HG02678 (cell line): Measurements from ENCODE around the gene ELMO2.

ENCODE experiments used
- ATAC-seq: cut with Tn5 transposase; IDR thresholded peaks from one replicate; pipeline ENCODE4 v1.9.1; 2021; ENCODE audit warnings: mild to moderate bottlenecking, moderate library complexity; ENCODE audit not compliant: unreplicated experiment

The ELMO2 gene

GRCh38 chr20:46406200-46406985, at the start of gene ELMO2:
Gene ELMO2, minus strand, starts transcription at chr20:46406615. Its CDS starts 12,133 bp downstream, at chr20:46394482.
- peak; percentile 83 for ATAC-seq

- ATAC-seq: no peak
Observed at GRCh38 chr20:46455729-46456128, 49.3 kb upstream of the ELMO2 start.

- ATAC-seq: no peak
Observed at GRCh38 chr20:46446851-46447250, 40.4 kb upstream of the ELMO2 start.

- ATAC-seq: no peak
Observed at GRCh38 chr20:46439837-46440236, 33.4 kb upstream of the ELMO2 start.

- ATAC-seq: no peak
Observed at GRCh38 chr20:46438156-46438750, 31.8 kb upstream of the ELMO2 start.

GRCh38 chr20:46435146-46435545, 28.7 kb upstream of the ELMO2 start:
- no peak for ATAC-seq

- ATAC-seq: no peak
Observed at GRCh38 chr20:46434597-46434996, 28.2 kb upstream of the ELMO2 start.

GRCh38 chr20:46433051-46433450, 26.6 kb upstream of the ELMO2 start:
- no peak for ATAC-seq

- ATAC-seq: no peak
Observed at GRCh38 chr20:46430921-46431712, 24.7 kb upstream of the ELMO2 start.

- no peak for ATAC-seq
Observed at GRCh38 chr20:46427384-46427783, 21.0 kb upstream of the ELMO2 start.

- ATAC-seq: no peak
Observed at GRCh38 chr20:46423882-46424482, 17.6 kb upstream of the ELMO2 start.

GRCh38 chr20:46423342-46423741, 16.9 kb upstream of the ELMO2 start:
- no peak for ATAC-seq

- ATAC-seq: no peak
Observed at GRCh38 chr20:46420878-46421277, 14.5 kb upstream of the ELMO2 start.

GRCh38 chr20:46419882-46420281, 13.5 kb upstream of the ELMO2 start:
- ATAC-seq: no peak

GRCh38 chr20:46416839-46417238, 10.4 kb upstream of the ELMO2 start:
- ATAC-seq: no peak

- ATAC-seq: no peak
Observed at GRCh38 chr20:46416421-46416820, 10.0 kb upstream of the ELMO2 start.

GRCh38 chr20:46415773-46416172, 9.4 kb upstream of the ELMO2 start:
- ATAC-seq: no peak

GRCh38 chr20:46414608-46415007, 8.2 kb upstream of the ELMO2 start:
- no peak for ATAC-seq

GRCh38 chr20:46411637-46412036, 5.2 kb upstream of the ELMO2 start:
- no peak for ATAC-seq

- no peak for ATAC-seq
Observed at GRCh38 chr20:46408281-46408731, 1.9 kb upstream of the ELMO2 start.

GRCh38 chr20:46407671-46407996, 1.2 kb upstream of the ELMO2 start:
- ATAC-seq: no peak
